Activated CD8-positive, alpha-beta memory T cell treated with anti-CD3 and anti-CD28 coated beads, Interleukin-2, amount 10 ng/mL, durations not matched to agents 7 days and 5 days (primary cell): ENCODE data around the gene UGT1A3. TPM values are rescaled to one million over a fixed set of nuclear protein-coding genes. Genes with fewer than 3 reads are reported as not detected.
"Not testable (repeated sequence)": the region's sequence is repeated elsewhere in the genome, so short reads cannot be mapped to it uniquely, and the experiment has no call there.

Experiments
- ATAC-seq: fragments of 150-1000 bp; cut with Tn5 transposase; one replicate; pipeline ENCODE4 v1.10.0; 2021; ENCODE audit warnings: moderate library complexity
- CTCF ChIA-PET: fragments of 350-600 bp; sonication (Branson Sonifier 250); formaldehyde crosslinking; loops from one replicate; lab custom pipeline; 2021; ENCODE audit warnings: antibody characterized with exemption; lab: Charles Lee
- DNase-seq: peaks from one replicate; pipeline ENCODE4 v3.0.0-alpha.2; 2020
- H3K27ac Mint-ChIP-seq: one replicate; pipeline ENCODE4 v1.8.0; 2021; ENCODE audit warnings: mild to moderate bottlenecking, mixed read lengths
- H3K27me3 Mint-ChIP-seq: one replicate; pipeline ENCODE4 v1.8.0; 2021; ENCODE audit warnings: mixed read lengths
- H3K36me3 Mint-ChIP-seq: one replicate; pipeline ENCODE4 v1.8.0; 2021; ENCODE audit warnings: mild to moderate bottlenecking, mixed read lengths
- H3K4me1 Mint-ChIP-seq: one replicate; pipeline ENCODE4 v1.8.0; 2021; ENCODE audit warnings: mixed read lengths
- H3K4me3 Mint-ChIP-seq: one replicate; pipeline ENCODE4 v1.8.0; 2021; ENCODE audit warnings: mild to moderate bottlenecking, moderate library complexity, mixed read lengths
- H3K9me3 Mint-ChIP-seq: one replicate; pipeline ENCODE4 v1.8.0; 2022; ENCODE audit warnings: low read depth, mixed read lengths
- total RNA-seq, 2 experiments: library from RNA; stranded (reverse); gene quantifications; one replicate each; pipeline ENCODE4 v1.2.3, GENCODE V29; 2021

Gene UGT1A3
- total RNA-seq, 2 experiments from 2014 or later = not detected

- DNase-seq (no peak), ATAC-seq (no peak)
- Mint-ChIP-seq H3K36me3 (no peaks in the 10 kb centered on the region), H3K9me3 (no peaks in the 10 kb centered on the region), H3K27me3 (peaks cover 42% of the 10 kb centered on the region), H3K4me1 (no peaks in the 10 kb centered on the region), H3K4me3 (no peak overlapping the region), H3K27ac (no peak overlapping the region)
- CTCF ChIA-PET = interaction anchor here (1.3 kb wide), 1 partner anchor 163 kb away, joined by 3 read pairs; no protein-coding TSS in a partner anchor
Observed at GRCh38 chr2:233698740-233699139, 30.1 kb upstream of the UGT1A3 start.

GRCh38 chr2:233699424-233700027, 29.3 kb upstream of the UGT1A3 start:
- CTCF ChIA-PET = interaction anchor here (1.3 kb wide), 1 partner anchor 162 kb away, joined by 3 read pairs; no protein-coding TSS in a partner anchor
- peaks cover 41% of the 10 kb centered on the region for H3K27me3 Mint-ChIP-seq
- DNase-seq (no peak), ATAC-seq (no peak)
- no peak overlapping the region for H3K27ac Mint-ChIP-seq
- H3K4me1 Mint-ChIP-seq = no peaks in the 10 kb centered on the region
- no peaks in the 10 kb centered on the region for H3K9me3 Mint-ChIP-seq
- H3K4me3 Mint-ChIP-seq = no peak overlapping the region
- no peaks in the 10 kb centered on the region for H3K36me3 Mint-ChIP-seq

DNA sequence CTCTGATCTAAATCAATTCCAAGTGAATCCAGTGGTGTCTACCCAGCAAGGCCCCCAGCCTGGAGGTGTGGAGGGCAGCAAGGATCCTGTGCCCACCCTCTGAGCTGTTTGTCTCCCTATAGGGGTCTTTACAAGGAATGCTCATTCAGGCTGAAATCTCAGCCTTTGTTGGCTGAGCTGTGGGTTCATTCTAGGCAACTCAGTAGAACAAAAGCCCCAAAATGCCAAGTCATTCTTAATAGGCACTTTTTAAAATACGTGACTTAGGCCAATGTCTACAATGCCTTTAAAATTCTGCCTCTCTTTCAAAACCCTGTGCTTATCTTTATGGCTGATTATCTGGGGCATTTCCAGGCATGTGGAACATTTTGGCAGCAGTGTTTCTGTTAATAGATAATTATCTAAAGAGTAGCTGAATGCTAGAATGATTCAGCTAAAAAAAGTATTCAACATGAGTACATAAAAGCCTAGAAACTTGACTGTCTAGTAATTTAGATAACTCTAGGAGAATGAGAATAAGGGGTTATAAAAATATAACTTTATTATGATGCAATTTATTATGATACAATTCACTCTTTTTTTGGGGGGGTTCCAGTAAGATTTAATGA, 28.7 kb upstream of the UGT1A3 start:
- no peak overlapping the region for H3K27ac Mint-ChIP-seq
- no peaks in the 10 kb centered on the region for H3K9me3 Mint-ChIP-seq
- H3K36me3 Mint-ChIP-seq = no peaks in the 10 kb centered on the region
- H3K4me1 Mint-ChIP-seq = no peaks in the 10 kb centered on the region
- no peak overlapping the region for H3K4me3 Mint-ChIP-seq
- peaks cover 43% of the 10 kb centered on the region for H3K27me3 Mint-ChIP-seq
- DNase-seq (no peak), ATAC-seq (no peak)
- CTCF ChIA-PET = no interaction called here

DNA sequence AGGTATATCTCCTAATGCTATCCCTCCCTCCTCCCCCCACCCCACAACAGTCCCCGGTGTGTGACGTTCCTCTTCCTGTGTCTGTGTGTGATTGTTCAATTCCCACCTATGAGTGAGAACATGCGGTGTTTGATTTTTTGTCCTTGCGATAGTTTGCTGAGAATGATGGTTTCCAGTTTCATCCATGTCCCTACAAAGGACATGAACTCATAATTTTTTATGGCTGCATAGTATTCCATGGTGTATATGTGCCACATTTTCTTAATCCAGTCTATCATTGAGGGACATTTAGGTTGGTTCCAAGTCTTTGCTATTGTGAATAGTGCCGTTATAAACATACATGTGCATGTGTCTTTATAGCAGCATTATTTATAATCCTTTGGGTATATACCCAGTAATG, 28.0 kb upstream of the UGT1A3 start:
- H3K4me1 Mint-ChIP-seq, CTCF ChIA-PET, H3K9me3 Mint-ChIP-seq, ATAC-seq, H3K36me3 Mint-ChIP-seq, DNase-seq, H3K4me3 Mint-ChIP-seq, H3K27ac Mint-ChIP-seq: not testable (repeated sequence)
- H3K27me3 Mint-ChIP-seq = peaks cover 45% of the 10 kb centered on the region

DNA sequence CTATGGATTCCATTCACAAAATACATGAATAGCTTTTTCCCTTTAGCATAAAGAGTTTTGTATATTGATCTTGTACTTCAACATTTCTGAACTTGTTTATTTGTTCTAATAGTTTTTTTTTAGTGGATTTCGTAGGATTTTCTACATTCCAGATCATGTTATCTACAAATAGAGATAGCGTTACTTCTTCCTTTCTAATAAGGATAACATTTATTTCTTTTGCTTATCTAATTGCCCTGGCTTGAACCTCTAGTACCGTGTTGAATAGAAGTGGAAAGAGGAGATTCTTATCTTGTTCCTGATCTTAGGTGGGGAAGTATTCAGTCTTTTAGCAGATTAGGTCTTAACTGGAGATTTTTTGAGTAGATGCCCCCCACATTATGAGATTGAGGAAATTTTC, 26.6 kb upstream of the UGT1A3 start:
- H3K27me3 Mint-ChIP-seq = peaks cover 36% of the 10 kb centered on the region
- H3K4me1 Mint-ChIP-seq = no peaks in the 10 kb centered on the region
- ATAC-seq (no peak), DNase-seq (no peak)
- no peak overlapping the region for H3K27ac Mint-ChIP-seq
- no peak overlapping the region for H3K4me3 Mint-ChIP-seq
- CTCF ChIA-PET = no interaction called here
- no peaks in the 10 kb centered on the region for H3K9me3 Mint-ChIP-seq
- H3K36me3 Mint-ChIP-seq = no peaks in the 10 kb centered on the region

GRCh38 chr2:233705911-233706506, 22.8 kb upstream of the UGT1A3 start:
- Mint-ChIP-seq H3K27ac (no peak overlapping the region), H3K27me3 (peaks cover 47% of the 10 kb centered on the region), H3K9me3 (no peaks in the 10 kb centered on the region), H3K4me1 (no peaks in the 10 kb centered on the region), H3K4me3 (no peak overlapping the region), H3K36me3 (no peaks in the 10 kb centered on the region)
- CTCF ChIA-PET = no interaction called here
- ATAC-seq (no peak), DNase-seq (no peak)

GRCh38 chr2:233706720-233707119, 22.1 kb upstream of the UGT1A3 start:
- Mint-ChIP-seq H3K9me3 (no peaks in the 10 kb centered on the region), H3K27me3 (peaks cover 47% of the 10 kb centered on the region), H3K27ac (no peak overlapping the region), H3K4me3 (no peak overlapping the region), H3K4me1 (no peaks in the 10 kb centered on the region), H3K36me3 (no peaks in the 10 kb centered on the region)
- CTCF ChIA-PET = no interaction called here
- ATAC-seq (no peak), DNase-seq (no peak)

DNA sequence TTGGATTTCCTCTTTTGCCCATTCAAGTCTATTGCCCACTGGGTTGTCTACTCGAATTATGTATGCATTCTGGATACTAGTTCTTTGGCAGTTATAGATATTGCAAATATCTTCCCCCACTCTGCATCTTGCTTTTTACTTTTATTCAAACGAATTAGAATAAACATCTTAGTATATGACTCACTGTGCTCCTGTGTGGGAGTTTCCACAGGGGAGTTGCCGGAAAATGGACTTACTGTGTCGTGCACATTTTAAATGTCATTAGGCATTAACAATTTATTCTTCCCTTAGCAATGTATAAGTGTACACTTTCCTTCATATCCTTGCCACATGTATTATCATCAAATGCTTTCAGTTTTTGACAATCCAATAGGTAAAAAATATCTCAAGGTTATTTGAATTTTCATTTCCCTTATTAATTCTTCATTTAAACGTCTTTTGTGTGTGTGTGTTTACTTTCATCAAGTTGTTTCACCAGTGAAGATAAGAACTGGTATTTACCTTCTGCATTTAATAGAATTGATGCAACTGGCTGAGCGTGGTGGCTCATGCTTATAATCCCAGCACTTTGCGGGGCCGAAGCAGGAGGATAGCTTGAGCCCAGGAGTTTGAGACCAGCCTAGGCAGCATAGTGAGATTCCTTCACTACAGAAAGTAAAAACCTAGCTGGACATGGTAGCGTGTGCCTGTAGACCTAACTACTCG, 20.8 kb upstream of the UGT1A3 start:
- Mint-ChIP-seq H3K4me3 (no peak overlapping the region), H3K27me3 (peaks cover 45% of the 10 kb centered on the region), H3K27ac (no peak overlapping the region), H3K4me1 (no peaks in the 10 kb centered on the region), H3K36me3 (no peaks in the 10 kb centered on the region), H3K9me3 (no peaks in the 10 kb centered on the region)
- DNase-seq (no peak), ATAC-seq (no peak)
- CTCF ChIA-PET = no interaction called here

DNA sequence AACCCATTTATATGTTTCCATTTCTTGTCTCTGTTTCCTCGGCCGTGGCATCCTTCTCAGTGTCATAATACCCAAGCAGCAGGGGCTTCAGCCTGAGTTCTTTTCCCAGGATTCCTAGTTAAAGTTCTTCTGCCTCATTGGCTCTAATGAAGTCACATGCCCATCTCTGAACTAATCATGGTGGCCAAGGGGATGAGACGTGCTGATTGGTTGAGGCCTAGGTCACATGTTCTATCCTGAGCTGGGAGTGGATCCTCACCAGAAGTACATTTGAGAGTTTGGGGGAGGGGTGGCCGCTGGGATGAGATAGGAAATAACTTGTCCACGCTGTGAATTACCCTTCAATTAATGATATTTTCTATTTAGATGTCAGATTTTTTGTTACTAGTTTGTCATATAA, 19.9 kb upstream of the UGT1A3 start:
- CTCF ChIA-PET = no interaction called here
- Mint-ChIP-seq H3K4me1 (peaks cover 6% of the 10 kb centered on the region), H3K36me3 (no peaks in the 10 kb centered on the region), H3K9me3 (no peaks in the 10 kb centered on the region), H3K27ac (no peak overlapping the region), H3K27me3 (peaks cover 50% of the 10 kb centered on the region), H3K4me3 (no peak overlapping the region)
- no peak for ATAC-seq
- no peak for DNase-seq

DNA sequence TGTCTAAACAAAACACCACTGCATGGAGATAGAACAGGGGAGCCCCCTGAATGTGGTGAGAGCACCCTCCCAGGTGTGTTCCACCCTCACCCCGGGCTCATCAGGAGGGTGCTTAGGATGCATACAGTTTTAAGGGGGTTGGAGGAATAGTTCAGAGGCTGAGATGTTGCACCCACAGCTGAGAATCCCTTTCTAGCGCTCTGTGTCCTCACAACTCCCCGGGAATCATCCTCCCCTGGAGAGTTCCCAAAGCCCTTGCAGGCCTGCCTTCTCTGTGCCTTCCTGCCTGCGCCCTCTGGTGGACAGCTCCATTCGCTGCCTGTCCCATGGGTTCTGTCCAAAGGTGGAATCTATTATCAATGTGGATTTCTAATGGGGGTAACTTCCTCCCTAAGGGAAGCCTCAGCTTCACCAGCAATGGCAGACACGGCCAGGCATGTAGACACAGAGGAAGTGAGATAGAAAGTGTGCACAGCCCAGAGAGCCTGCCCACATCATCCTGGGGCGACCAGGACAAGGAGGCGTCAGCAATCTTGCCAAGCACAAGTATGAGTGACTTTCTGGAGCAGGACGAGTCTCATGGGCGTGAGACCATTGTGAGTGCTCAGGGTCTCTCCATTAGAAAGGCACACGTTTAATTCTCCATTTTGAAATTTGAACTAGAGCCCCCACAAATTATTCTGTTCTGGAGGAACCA, 17.4 kb upstream of the UGT1A3 start:
- CTCF ChIA-PET = interaction anchor here (0.7 to 1.5 kb wide), 4 partner anchors 10 to 147 kb away, joined by 3 to 5 read pairs (median 4); partner anchors contain the start of gene UGT1A7
- no peaks in the 10 kb centered on the region for H3K36me3 Mint-ChIP-seq
- peaks cover 48% of the 10 kb centered on the region for H3K27me3 Mint-ChIP-seq

DNA sequence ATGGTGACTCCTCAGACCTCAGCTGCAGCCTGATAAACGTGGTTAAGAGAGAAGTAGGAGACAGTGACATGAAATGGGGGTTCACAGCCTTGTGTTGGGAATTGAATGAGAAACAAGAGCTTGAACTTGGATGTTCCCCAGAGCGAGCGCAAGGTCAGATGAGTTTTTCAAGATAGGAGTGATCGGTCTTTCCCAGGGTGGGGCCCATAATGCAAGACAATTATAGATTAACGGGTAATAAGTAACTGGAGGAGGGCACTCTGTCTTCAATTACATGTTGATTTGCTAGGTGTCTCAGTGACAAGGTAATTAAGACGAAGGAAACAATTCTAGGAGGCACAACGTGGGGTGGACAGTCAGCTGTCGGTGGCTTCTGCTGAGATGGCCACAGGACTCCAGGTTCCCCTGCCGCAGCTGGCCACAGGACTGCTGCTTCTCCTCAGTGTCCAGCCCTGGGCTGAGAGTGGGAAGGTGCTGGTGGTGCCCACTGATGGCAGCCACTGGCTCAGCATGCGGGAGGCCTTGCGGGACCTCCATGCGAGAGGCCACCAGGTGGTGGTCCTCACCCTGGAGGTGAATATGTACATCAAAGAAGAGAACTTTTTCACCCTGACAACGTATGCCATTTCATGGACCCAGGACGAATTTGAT, 16.1 kb upstream of the UGT1A3 start, which contains the start of gene UGT1A5:
Gene UGT1A5 (plus strand): TSS at position 297 of the 651 bp plus-strand sequence. CDS start 85 bp downstream, at position 382.
- CTCF ChIA-PET = interaction anchor here (1.3 to 1.5 kb wide), 2 partner anchors 9 to 148 kb away, joined by 4 to 5 read pairs; no protein-coding TSS in a partner anchor

More for the DNA sequence above, 17.4 kb upstream of the UGT1A3 start:
- Mint-ChIP-seq H3K4me1 (peaks cover 13% of the 10 kb centered on the region), H3K4me3 (no peak overlapping the region), H3K27ac (no peak overlapping the region), H3K9me3 (no peaks in the 10 kb centered on the region)
- peak; percentile 78 for ATAC-seq
- peak; percentile 78 for DNase-seq

DNA sequence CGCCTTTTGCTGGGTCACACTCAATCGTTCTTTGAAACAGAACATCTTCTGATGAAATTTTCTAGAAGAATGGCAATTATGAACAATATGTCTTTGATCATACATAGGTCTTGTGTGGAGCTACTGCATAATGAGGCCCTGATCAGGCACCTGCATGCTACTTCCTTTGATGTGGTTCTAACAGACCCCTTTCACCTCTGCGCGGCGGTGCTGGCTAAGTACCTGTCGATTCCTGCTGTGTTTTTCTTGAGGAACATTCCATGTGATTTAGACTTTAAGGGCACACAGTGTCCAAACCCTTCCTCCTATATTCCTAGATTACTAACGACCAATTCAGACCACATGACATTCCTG, 15.6 kb upstream of the UGT1A3 start:
- H3K4me3 Mint-ChIP-seq = no peak overlapping the region
- DNase-seq (no peak), ATAC-seq (no peak)
- CTCF ChIA-PET = no interaction called here
- no peaks in the 10 kb centered on the region for H3K36me3 Mint-ChIP-seq
- peaks cover 13% of the 10 kb centered on the region for H3K4me1 Mint-ChIP-seq
- H3K27me3 Mint-ChIP-seq = peaks cover 45% of the 10 kb centered on the region
- H3K9me3 Mint-ChIP-seq = no peaks in the 10 kb centered on the region
- no peak overlapping the region for H3K27ac Mint-ChIP-seq

More for the DNA sequence above, 16.1 kb upstream of the UGT1A3 start, which contains the start of gene UGT1A5:
- no peak for ATAC-seq
- Mint-ChIP-seq H3K9me3 (no peaks in the 10 kb centered on the region), H3K4me3 (no peak within 1 kb of the TSS), H3K36me3 (no peaks in the 10 kb centered on the region), H3K27me3 (peaks cover 45% of the 10 kb centered on the region), H3K4me1 (peaks cover 13% of the 10 kb centered on the region), H3K27ac (no peak within 1 kb of the TSS)
- DNase-seq = no peak
